ENCODE results near the gene SLIT1.
"Not testable (repeated sequence)": the region's sequence is repeated elsewhere in the genome, so short reads cannot be mapped to it uniquely, and the experiment has no call there.

Gene SLIT1

DNA sequence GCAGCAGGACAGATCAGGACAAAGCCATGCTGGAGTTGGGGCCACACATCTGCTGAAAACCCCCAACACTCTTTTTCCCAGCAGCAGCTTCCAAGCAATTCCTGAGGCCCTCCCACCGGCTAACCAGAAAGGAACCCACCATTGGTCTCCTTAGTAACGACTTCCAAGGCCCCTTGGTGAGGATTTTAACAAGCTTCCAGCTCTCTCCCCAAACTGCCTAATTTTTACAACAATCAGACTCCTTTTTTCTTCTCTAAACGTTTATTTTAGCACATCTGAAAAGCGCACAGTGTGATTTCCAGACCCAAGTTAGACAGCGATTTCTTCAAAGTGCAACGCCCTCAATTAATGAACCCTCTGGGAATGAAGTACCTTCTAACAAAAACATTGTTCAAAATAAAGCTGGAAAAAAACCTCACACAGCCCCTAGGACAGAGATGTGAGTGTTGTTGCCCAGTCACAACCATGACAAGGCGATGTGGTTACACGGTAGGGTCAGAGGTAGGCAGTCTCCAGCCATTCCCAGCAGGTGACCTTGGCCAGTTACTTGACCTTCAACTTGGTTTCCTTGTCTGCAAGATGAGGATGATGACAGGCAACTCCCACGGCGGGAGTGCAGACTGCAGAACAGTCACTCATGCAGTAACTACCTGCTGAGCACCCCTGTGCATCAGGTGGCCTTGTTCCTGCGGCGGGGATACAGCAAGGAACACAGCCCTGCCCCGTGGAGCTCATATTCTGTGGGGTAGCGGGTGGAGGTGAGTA is 82.3 kb downstream of the SLIT1 start:
- DNase-seq: no peak

DNA sequence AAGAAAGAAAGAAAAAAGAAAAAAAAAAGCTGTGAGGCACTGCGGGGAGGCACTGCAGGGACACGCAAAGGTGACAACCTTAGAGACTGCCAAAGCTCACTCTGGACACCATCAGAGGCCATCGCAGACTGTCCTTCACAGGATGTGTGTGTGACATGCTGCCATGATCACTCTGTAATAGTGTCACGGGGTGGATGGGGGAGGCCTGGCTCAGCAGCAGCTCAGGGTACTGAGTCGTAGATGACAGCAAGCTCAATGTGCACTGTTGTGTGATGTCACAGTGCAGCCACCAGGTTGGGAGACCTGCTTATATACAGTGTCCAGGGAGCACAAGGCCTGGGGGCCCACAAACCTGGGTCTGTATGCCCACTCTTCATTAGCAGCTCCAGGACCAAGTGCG is 83.3 kb downstream of the SLIT1 start:
- no peak for DNase-seq

DNA sequence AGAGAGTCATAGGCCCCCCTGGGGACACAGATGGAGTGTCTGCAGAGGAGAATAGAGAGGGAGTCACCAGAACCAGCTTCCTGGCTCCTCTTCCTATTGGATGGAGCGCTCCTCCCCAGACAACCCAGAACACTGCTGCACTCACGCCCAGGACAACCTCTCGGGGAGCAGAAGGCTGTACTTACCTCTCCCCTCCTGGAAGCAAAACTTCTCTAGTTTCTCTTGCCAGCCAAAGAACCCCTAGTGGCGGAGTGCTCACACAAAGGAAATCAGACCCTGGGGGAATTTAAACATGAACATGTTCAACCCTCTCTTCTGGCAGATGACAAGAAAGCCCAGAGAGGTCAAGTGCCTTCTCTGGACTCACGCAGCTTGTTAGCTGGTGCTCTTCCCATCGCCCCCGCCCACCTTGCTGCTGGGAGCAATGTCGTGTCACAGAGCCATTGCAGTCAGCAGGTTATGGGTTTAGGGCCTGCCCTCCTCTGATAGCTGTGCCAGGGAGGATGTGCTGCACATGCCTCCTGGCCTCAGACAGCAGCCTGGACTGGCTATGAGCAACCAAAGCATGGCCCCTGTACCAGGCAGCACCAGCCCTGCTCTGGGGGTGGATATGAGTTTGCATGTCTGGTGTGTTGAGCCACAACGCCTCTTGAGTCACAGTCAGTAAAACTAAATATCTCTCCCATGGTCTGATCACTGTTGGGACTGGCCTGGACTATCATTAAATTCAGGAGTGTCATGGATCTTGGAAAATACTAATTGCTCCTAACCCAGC is 84.4 kb downstream of the SLIT1 start:
- DNase-seq: no peak

DNA sequence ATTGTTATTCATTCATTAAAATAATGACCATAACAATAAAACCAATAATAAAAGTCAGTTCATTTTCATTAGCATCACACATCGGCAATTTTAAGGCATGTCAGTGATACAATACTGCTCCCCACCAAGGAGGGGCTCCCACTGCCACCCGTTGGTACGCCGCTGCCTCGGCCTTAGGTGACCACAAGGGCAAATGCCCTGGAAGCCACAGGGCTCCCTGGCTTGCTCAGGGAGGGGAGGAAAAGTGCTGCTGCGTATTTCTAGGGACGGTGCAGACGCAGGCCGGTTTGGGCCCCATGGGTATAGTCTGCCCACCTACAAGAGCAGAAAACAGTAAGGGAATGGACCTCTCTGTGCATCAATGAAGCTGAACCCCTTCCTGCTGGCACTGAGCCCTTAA is 85.1 kb downstream of the SLIT1 start:
- no peak for DNase-seq

DNA sequence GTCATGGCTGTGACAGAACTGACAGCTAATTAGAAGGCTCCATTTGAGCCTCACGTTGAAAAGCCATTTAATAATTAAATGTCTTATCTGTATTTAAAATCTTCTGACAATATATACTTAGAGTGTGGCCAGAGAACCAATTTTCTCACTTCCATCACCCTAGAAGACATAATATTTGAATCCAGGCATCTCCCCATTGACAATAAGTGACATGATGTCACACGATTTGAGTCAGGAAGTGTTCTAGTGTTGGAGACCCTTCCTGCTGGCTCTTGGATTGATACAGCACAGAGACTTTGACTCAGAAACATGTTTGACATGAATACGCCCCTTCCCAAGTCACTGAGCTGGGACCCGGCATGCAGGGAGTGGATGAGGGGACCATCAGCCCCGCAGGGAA is 85.9 kb downstream of the SLIT1 start:
- DNase-seq: no peak

DNA sequence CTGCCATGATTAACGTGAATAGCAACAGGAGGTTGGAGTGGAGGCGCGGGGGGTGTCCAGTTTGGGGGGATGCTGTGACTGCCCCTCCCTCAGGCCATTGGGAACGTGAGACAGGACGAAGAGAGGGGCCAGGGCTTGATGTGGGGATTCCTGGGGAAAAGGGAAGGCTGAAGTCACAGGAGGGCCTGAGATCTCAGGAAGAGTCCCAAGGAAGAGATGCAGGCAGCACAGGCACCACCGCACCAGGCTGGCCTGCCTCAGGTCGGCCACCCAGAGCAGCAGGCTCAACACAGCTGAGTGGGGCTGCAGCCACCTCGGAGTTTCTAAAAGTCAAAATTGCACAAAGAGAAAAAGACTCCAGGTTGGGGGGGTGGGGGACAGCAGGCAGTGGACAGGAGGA is 86.7 kb downstream of the SLIT1 start:
- DNase-seq: no peak

DNA sequence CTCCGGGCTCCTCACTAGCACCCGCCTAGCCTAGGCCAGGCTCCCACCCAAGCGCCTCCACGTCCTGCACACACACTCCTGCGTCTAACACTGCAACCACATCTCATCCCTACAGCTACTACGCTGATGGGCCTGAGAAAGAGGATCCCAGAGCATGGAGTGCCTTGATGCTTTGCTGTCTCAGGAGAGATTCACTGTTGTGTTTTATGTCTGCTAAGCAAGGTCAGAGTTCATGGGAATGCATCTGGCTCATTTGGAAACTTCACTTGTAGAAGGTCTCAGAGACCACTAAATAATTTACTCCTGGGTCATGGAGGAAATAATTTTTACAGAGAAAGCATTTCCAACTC is 88.7 kb downstream of the SLIT1 start:
- peak; percentile 5 for DNase-seq

DNA sequence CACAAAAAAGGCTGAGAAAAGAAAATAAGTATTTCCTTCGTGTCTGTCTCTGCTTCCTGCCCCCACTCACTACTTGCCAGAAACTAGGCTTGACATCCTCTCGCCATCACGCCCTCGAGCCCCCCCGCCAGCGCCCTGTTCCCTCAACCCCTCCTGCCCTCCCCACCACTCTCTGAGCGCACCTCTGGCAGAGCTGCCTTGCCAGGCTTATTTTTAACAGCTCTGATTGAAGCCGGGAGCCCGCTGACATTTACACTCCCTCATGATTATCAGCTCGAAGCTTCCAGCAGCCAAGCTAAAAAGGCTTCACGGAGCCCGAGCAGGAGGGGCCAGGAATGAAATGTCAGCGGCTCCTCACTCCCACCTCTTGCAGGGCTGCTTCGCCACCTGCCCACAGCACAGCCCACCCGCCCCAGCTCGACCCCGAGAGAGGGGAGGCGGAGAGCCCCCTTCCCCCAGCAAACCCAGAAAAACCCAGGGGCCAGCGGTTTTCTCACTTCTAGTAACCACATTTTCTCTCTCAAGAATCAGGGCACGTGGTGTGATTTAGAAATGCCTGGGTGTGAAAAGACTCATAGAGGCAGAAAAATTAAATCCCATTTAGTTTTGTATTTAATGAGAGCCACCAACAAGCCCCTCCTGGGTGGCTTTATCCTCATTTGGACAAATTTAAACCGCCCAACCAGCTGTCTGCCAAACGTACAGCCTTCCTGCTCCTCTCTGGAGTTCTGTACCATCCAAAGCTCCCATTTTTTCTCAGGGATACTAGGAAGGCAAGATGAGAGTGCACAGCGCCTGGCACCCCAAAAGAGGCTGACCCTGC is 89.3 kb downstream of the SLIT1 start:
- peak; percentile 4 for DNase-seq

DNA sequence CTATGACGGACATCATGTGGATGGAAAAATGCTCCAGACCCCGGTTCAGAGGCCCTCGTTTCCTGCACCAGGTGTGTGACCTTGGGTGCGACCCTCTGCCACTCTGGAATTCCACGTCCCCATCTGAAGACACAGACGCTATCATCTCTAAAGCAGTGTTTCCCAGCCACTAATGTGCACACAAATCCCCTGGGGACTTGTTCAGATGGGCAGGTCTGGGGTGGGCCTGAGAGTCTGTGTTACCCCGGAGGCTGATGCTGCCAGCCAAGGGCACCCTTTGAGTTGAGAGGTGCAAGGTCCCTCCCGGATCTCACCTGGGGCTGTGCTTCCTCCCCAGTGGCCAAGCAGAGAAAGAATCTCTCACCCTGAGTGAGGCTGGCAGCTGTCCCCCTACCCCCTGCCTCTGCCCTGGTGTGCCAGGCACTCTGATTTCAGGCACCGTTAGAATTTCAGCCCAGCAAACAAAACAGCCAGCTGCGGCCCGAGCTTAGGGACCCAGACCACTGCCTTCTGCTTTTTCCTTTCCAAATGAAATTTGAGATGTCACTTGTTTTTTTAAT is 90.0 kb downstream of the SLIT1 start:
- DNase-seq: peak; percentile 3

DNA sequence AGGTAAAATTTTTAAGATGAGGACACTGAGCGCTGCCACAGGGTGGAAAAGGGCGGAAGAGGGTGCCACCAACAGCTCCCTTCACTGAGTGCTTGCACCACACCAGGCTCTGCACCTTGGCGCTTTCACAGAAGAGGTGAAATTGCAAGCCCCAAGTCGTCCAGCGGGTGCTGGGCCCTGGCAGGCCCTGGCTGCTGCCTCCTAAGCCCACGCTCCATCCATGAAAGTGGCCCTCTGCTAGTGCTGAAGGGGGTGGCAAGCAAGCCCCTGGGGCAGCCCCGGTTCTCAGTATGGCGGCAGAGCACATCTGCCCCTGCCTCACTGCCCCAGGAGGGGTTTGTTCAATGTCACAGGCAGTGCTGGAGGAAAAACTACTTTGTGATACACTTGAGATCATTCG is 95.1 kb downstream of the SLIT1 start:
- DNase-seq: no peak

DNA sequence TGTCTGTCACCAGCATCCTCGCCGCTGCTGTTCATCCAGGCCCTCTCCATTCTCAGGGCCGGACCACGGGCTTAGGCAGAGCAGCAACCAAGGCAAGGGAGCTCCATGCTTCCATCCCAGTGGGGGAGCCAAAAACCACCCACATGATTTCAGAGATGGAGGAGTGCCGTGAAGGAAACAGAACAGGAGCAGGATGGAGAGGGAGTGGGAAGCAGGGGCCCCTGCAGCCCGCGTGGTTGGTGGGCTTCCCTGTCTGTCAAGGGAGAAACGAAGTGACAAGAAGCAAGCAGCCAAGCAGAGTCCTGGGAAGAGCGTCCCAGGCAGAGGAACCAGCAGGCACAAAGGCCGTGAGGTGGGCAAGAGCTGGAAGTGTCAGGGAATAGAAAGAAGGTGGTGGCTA is 95.7 kb downstream of the SLIT1 start:
- DNase-seq: peak; percentile 3

DNA sequence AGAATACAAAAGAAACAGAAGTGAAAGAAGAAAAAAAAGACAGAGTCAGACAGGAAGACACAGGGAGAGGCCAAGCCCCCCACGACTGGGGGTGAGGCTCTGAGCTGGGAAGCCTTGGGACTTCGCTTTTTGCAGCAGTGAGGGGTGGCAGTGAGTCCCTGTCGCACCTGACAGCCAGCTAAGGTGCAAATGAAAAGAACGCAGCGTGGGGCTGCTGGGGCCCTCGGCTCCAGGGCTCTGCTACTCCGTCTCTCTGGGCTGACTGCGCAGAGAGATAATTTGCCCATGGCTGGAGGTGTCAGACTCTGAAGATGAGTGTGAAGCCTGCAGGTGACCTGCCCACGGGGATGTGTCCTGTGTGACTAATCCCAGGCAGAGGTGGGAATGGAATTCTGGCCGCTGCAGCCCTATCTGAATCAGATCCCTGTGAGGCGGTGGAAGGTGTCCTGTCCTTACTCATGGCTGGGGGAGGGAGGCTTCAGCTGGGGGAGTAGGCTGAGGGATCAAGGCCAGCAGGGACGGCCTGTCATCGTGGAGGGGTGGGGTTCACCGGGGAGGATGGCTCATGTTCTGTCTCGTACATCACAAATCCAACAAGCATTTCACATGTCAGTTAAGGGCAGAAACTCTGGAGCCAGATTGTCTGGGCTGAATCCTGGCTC is 96.4 kb downstream of the SLIT1 start:
- peak; percentile 33 for DNase-seq

DNA sequence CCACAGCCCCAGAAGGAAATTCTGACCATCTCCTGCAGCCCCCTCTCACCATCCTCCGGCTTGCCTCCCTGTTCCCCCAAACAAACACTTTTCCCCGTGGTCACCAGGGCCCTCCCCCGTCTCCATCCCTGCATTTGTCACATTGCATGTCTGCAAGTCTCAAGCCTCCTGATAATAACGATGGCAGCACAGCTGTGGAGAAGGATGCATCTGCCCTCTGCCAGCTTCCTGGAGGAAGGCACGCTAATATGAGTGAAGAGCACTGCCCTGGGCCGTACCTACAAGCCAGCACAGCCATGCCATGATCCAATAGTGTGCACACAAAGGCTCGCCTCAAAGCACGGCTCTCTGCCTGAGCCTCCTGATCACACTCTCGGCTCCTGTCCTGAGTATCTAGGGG is 98.5 kb downstream of the SLIT1 start:
- DNase-seq: no peak

DNA sequence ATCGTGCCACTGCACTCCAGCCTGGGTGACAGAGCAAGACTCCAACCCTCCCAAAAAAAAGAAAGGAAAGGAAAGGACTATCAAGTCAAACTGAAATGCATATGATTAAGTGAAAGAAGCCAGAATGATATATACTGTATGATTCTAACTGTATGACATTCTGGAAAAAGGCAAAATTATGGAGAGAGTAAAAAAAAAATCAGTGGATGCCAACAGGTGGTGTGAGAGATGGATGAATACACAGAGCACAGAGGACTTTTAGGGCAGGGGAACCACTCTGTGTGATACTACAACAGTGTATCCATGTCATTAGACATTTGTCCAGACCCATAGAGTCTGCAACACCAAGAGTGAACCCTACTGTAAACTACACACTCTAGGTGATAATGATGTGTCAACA is 99.2 kb downstream of the SLIT1 start:
- no peak for DNase-seq

DNA sequence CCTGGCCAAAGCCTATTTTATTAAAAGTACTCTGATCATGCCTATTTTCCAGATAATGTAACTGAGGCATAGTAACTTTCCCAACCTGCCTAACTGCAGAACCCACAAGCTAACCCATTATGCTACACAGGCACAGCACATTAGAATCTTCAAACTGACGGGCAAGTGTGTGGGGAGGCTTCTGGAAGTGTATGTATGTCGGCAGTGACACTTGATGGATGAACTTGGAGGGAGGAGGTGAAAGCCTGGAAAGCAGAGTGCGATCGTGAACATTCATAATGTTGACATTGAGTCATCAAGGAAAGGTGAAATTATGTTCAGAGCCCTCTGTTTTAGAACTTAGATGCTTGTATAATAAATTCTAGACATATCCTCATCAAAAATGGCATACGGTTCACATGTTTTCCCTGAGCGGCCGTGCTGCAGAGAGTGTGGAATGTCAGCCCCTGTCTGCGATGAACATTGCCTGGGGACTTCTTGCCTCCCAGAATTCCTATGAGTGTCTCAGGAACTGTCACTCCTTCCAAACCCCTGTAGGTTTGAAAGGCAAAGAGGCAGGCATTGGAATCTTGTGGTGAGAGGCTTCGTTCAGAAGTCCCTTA is 102.4 kb downstream of the SLIT1 start:
- no peak for DNase-seq

DNA sequence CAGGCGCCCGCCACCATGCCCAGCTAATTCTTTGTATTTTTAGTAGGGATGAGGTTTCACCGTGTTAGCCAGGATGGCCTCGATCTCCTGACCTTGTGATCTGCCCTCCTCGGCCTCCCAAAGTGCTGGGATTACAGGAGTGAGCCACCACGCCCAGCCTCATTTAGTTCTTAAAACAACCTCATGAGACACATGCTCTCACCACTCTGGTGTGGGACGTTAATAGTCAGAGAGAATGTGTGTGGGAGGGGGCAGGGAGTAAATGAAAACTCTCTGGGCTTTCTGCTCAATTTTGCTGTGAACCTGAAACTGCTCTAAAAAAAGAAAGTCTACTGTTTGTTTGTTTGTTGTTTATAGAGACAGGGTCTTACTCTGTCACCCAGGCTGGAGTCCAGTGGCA is 103.2 kb downstream of the SLIT1 start:
- not testable (repeated sequence) for DNase-seq

DNA sequence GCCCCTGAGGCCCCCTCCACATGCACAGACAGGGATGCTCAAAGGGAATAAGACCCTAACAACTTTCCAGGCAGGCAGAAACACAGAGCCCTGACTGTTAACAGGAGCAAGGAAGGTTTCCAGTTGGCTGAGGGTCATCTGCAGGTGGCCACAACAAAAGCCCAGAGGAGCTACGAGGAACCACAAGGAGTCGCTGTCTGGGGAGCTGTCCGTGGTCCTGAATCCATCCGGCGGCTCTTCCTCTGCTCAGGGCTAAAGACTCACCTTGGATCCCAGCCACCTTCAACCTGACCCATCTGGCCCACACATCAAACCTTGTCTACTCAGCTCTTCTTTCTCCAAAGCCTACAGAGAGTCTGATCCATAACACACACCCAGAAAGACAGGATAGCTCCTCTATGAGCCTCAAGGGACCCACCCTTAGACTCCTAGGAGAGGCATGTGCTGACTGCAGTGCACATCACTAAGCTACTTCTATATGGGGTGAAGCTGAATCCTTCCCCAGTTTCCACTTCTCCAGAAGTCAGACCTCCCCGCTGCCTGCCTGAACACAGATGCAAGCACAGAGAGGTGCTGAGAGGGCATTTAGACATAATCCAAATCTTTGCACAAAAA is 104.0 kb downstream of the SLIT1 start:
- peak; percentile 21 for DNase-seq

DNA sequence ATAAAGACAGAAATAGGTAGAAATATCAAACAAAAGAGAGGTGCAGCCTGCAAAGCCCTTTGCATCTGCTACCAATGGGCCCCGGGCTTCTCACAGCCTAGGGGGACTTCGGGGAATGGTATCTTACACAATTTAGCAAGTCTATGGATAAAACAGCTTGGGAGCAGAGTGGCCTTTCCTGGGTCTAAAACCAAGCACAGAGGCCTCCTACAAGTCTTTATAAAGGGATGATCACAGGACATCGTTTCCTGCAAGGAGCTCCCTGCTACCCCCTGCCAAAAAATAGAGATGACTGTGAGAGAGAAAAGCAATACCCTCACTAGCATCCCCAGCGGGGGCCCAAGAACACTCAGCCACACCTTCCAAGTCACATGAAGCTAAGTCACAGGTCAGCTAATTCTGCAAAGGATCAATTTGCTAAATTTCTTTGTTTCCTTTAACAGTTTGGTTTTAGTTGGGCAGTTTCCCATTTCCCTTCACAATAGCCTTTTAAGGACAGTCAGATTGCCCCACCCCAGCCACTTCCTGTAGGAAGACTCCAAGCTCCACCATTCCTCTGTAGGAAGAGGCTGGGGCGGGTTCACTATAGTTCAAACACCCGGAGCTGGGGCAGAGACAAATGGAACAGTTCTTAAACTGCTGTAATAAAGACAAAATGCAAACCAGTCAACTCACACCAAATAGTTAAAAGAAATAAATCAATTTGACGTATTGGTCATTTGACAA is 105.5 kb downstream of the SLIT1 start:
- no peak for DNase-seq

DNA sequence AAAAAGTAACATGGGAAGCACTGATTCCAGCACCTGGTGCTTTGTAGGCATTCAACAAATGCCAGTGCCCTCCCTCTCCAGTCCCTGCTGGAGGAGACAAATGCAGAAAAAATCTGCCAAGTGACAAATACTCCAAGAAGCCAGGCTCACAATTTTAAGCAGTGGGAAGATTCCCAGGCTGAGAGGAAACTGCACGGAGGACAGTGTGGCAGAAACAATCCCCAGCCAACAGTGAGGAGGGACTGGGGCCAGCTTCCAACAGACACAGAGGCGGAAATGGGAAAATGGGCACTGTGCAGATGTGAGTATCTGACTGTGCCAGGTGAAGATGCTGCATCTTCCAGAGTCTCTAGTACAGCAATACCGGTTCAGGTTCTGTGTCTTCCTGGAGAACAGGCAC is 106.3 kb downstream of the SLIT1 start:
- DNase-seq: no peak

DNA sequence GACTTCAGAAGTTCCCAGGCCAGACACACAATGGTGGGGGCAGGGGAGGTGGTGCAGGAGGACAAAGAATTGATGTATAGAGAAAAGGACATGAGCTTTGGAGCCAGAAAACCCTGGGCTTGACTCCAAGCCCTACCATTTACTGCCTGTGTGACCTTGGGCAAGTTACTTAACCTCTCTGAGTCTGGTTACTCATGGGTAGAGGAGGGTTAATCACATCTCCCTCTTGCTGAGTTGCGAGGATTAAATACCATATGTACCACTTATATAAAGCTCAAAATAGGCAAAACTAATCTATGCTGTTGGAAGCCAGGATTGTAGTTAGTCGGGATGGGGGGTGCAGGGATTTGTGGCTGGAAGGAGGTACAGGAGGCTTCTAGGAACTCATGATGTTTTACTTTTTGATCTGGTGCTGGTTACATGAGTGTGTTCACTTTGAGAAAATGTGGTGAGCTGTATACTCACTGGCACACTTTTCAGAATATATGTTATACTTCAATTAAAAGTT is 106.8 kb downstream of the SLIT1 start:
- DNase-seq: peak; percentile 61

Measured in NCI-H82 (cell line).